Astrocyte (in vitro differentiated cells and primary cell): ENCODE data around the gene P3H4. TPM values are rescaled to one million over a fixed set of nuclear protein-coding genes. Genes with fewer than 3 reads are reported as not detected.

Source experiments
- DNase-seq: peaks from one replicate; pipeline ENCODE4 v3.0.0-alpha.2; 2010; ENCODE audit warnings: low read depth
- FAIRE-seq: peaks from 2 replicates; lab custom pipeline; 2011; peaks lifted over from hg19 to GRCh38; lab: Jason Lieb, UNC
- H2AFZ ChIP-seq: 2 replicates; pipeline ENCODE4 v1.6.0; 2012; ENCODE audit warnings: low read depth, low read length, inconsistent platforms
- H3K27ac ChIP-seq: 2 replicates; pipeline ENCODE4 v1.5.1; 2011; ENCODE audit warnings: low read depth, low read length, inconsistent platforms
- H3K27me3 ChIP-seq: 2 replicates; pipeline ENCODE4 v1.6.0; 2011; ENCODE audit warnings: low read length, inconsistent platforms; ENCODE audit not compliant: insufficient read depth
- H3K36me3 ChIP-seq: 2 replicates; pipeline ENCODE4 v1.5.1; 2011; ENCODE audit warnings: low read length, inconsistent platforms; ENCODE audit not compliant: insufficient read depth
- H3K4me1 ChIP-seq: 2 replicates; pipeline ENCODE4 v1.5.1; 2011; ENCODE audit warnings: low read length, inconsistent platforms; ENCODE audit not compliant: insufficient read depth
- H3K4me2 ChIP-seq: 2 replicates; pipeline ENCODE4 v1.6.0; 2012; ENCODE audit warnings: low read length, inconsistent platforms
- H3K4me3 ChIP-seq: 2 replicates; pipeline ENCODE4 v1.5.1; 2011; ENCODE audit warnings: low read depth, mild to moderate bottlenecking, low read length, inconsistent platforms; ENCODE audit not compliant: insufficient read depth
- H3K79me2 ChIP-seq: 2 replicates; pipeline ENCODE4 v1.6.0; 2012; ENCODE audit warnings: mild to moderate bottlenecking, low read length, inconsistent platforms; ENCODE audit not compliant: insufficient read depth
- H3K9ac ChIP-seq: 2 replicates; pipeline ENCODE4 v1.6.0; 2012; ENCODE audit warnings: mild to moderate bottlenecking, low read length, inconsistent platforms
- H3K9me3 ChIP-seq: 2 replicates; pipeline ENCODE4 v1.5.1; 2012; ENCODE audit warnings: low read depth, mild to moderate bottlenecking, low read length, inconsistent platforms; ENCODE audit not compliant: insufficient read depth
- H4K20me1 ChIP-seq: 2 replicates; pipeline ENCODE4 v1.6.0; 2012; ENCODE audit warnings: low read length, inconsistent platforms; ENCODE audit not compliant: insufficient read depth
- H3K27ac Mint-ChIP-seq: one replicate; pipeline ENCODE4 v1.8.0; 2021; ENCODE audit warnings: mild to moderate bottlenecking, mixed read lengths; ENCODE audit not compliant: unreplicated experiment
- H3K27me3 Mint-ChIP-seq: one replicate; pipeline ENCODE4 v1.8.0; 2021; ENCODE audit warnings: low read depth, mixed read lengths; ENCODE audit not compliant: unreplicated experiment
- H3K36me3 Mint-ChIP-seq: one replicate; pipeline ENCODE4 v1.8.0; 2021; ENCODE audit warnings: low read depth, mixed read lengths; ENCODE audit not compliant: unreplicated experiment
- H3K4me1 Mint-ChIP-seq: one replicate; pipeline ENCODE4 v1.8.0; 2021; ENCODE audit warnings: low read depth, mixed read lengths; ENCODE audit not compliant: unreplicated experiment
- H3K4me3 Mint-ChIP-seq: one replicate; pipeline ENCODE4 v1.8.0; 2021; ENCODE audit warnings: mild to moderate bottlenecking, moderate library complexity, mixed read lengths; ENCODE audit not compliant: unreplicated experiment
- H3K9me3 Mint-ChIP-seq: one replicate; pipeline ENCODE4 v1.8.0; 2021; ENCODE audit warnings: mild to moderate bottlenecking, mixed read lengths; ENCODE audit not compliant: unreplicated experiment
- CTCF ChIP-seq: IDR thresholded peaks from 2 replicates; pipeline ENCODE4 v1.5.1; 2011; ENCODE audit warnings: low read depth, mild to moderate bottlenecking, inconsistent platforms, low read length, moderate library complexity; ENCODE audit not compliant: insufficient read depth
- EZH2 ChIP-seq: IDR thresholded peaks from 2 replicates; pipeline ENCODE4 v1.6.1; 2012; ENCODE audit warnings: mild to moderate bottlenecking, low read length, inconsistent platforms; ENCODE audit not compliant: insufficient read depth
- total RNA-seq: library from RNA; stranded (reverse); gene quantifications from 2 replicates; pipeline ENCODE4 v1.2.1, GENCODE V29; 2021

The P3H4 gene
- total RNA-seq, 1 donor from 2014 or later = 81.5 TPM

GRCh38 chr17:41818024-41818423 lies 6.3 kb upstream of the P3H4 start:
- no peak overlapping the region for H3K27ac Mint-ChIP-seq
- H3K9ac ChIP-seq = no peak overlapping the region
- H2AFZ ChIP-seq = no peak overlapping the region
- FAIRE-seq (no peak), DNase-seq (no peak)
- H3K4me3 Mint-ChIP-seq = no peak overlapping the region
- peaks cover 10% of the 10 kb centered on the region for H3K4me1 Mint-ChIP-seq
- H3K27ac ChIP-seq = no peak overlapping the region
- H3K4me2 ChIP-seq = no peak overlapping the region
- H3K9me3 ChIP-seq = no peaks in the 10 kb centered on the region
- H3K79me2 ChIP-seq = peaks cover 54% of the 10 kb centered on the region
- peaks cover 19% of the 10 kb centered on the region for H3K36me3 ChIP-seq
- H3K4me1 ChIP-seq = peaks cover 17% of the 10 kb centered on the region
- TF ChIP-seq CTCF (no peak), EZH2 (no peak)
- H4K20me1 ChIP-seq = peaks cover 79% of the 10 kb centered on the region
- no peaks in the 10 kb centered on the region for H3K27me3 ChIP-seq
- no peaks in the 10 kb centered on the region for H3K27me3 Mint-ChIP-seq
- peaks cover 13% of the 10 kb centered on the region for H3K36me3 Mint-ChIP-seq
- no peak overlapping the region for H3K4me3 ChIP-seq
- no peaks in the 10 kb centered on the region for H3K9me3 Mint-ChIP-seq

- Histone ChIP-seq H3K27ac (no peak overlapping the region), H3K9me3 (no peaks in the 10 kb centered on the region), H3K4me2 (peak overlapping the region; percentile 41), H3K4me1 (peaks cover 22% of the 10 kb centered on the region), H2AFZ (no peak overlapping the region), H4K20me1 (peaks cover 68% of the 10 kb centered on the region), H3K36me3 (peaks cover 19% of the 10 kb centered on the region), H3K27me3 (no peaks in the 10 kb centered on the region), H3K9ac (no peak overlapping the region), H3K79me2 (peaks cover 58% of the 10 kb centered on the region), H3K4me3 (no peak overlapping the region)
- H3K4me3 Mint-ChIP-seq = peak overlapping the region; percentile 66
- peaks cover 10% of the 10 kb centered on the region for H3K4me1 Mint-ChIP-seq
- no peak for DNase-seq
- TF ChIP-seq EZH2 (no peak), CTCF (no peak)
- peaks cover 11% of the 10 kb centered on the region for H3K36me3 Mint-ChIP-seq
- no peak for FAIRE-seq
- no peaks in the 10 kb centered on the region for H3K27me3 Mint-ChIP-seq
- H3K27ac Mint-ChIP-seq = peak overlapping the region; percentile 58
- no peaks in the 10 kb centered on the region for H3K9me3 Mint-ChIP-seq
These were observed 5.0 kb upstream of the P3H4 start for GRCh38 chr17:41816637-41817320.

GRCh38 chr17:41814195-41814594 lies 2.4 kb upstream of the P3H4 start:
- Mint-ChIP-seq H3K9me3 (no peaks in the 10 kb centered on the region), H3K36me3 (peaks cover 11% of the 10 kb centered on the region), H3K27me3 (no peaks in the 10 kb centered on the region), H3K27ac (peak overlapping the region; percentile 99), H3K4me3 (peak overlapping the region; percentile 98), H3K4me1 (peaks cover 22% of the 10 kb centered on the region)
- Histone ChIP-seq H3K4me1 (peaks cover 36% of the 10 kb centered on the region), H3K27ac (peak overlapping the region; percentile 76), H3K36me3 (peaks cover 10% of the 10 kb centered on the region), H3K9me3 (no peaks in the 10 kb centered on the region), H3K4me2 (peak overlapping the region; percentile 96), H3K79me2 (peaks cover 80% of the 10 kb centered on the region), H3K4me3 (peak overlapping the region; percentile 93), H4K20me1 (peaks cover 67% of the 10 kb centered on the region), H2AFZ (no peak overlapping the region), H3K27me3 (no peaks in the 10 kb centered on the region), H3K9ac (peak overlapping the region; percentile 96)
- TF ChIP-seq EZH2 (no peak), CTCF (no peak)
- FAIRE-seq = no peak
- peak; percentile 26 for DNase-seq
